HepG2 (cell line): Measurements from ENCODE around the gene GALNT15. TPM values are rescaled to one million over a fixed set of nuclear protein-coding genes. Genes with fewer than 3 reads are reported as not detected.
A peak's percentile ranks its signal among the peaks of the same experiment; 100 is the strongest.

Experiments used
- CAMTA2 ChIP-seq: sonication (generic); formaldehyde crosslinking; IDR thresholded peaks from 2 replicates; pipeline ENCODE4 v1.4.0; 2020; ENCODE audit warnings: mild to moderate bottlenecking, missing genetic modification reagents, borderline replicate concordance
- DNMT1 ChIP-seq: sonication (generic); formaldehyde crosslinking; IDR thresholded peaks from 2 replicates; pipeline ENCODE4 v1.5.1; 2020; ENCODE audit warnings: mild to moderate bottlenecking, missing genetic modification reagents
- ETV6 ChIP-seq: sonication (generic); formaldehyde crosslinking; conservative IDR thresholded peaks from 2 replicates; pipeline ENCODE4 v1.4.0; 2020; ENCODE audit warnings: missing genetic modification reagents
- GRHL1 ChIP-seq: sonication (generic); formaldehyde crosslinking; conservative IDR thresholded peaks from 2 replicates; pipeline ENCODE4 v1.8.0; 2022; ENCODE audit warnings: missing genetic modification reagents
- GTF2F1 ChIP-seq: fragments of 150-350 bp; IDR thresholded peaks from 2 replicates; pipeline ENCODE4 v1.6.1; 2014; ENCODE audit warnings: low read length
- MED13 ChIP-seq: sonication (generic); formaldehyde crosslinking; IDR thresholded peaks from 2 replicates; pipeline ENCODE4 v1.5.0; 2020; ENCODE audit warnings: missing genetic modification reagents
- MEIS2 ChIP-seq: sonication (generic); formaldehyde crosslinking; IDR thresholded peaks from 2 replicates; pipeline ENCODE4 v1.9.0; 2021; ENCODE audit warnings: mild to moderate bottlenecking, missing genetic modification reagents
- NR2F1 ChIP-seq, 2 experiments: fragments of 450-650 bp in 1 of 2; formaldehyde crosslinking in 1 of 2; IDR thresholded peaks; 2 replicates each; pipeline versions ENCODE4 v1.5.0 to v1.6.1; 2016 to 2020; ENCODE audit warnings: mild to moderate bottlenecking in 1 of 2, missing compliant biosample characterization in 1 of 2, missing genetic modification reagents in 1 of 2, moderate library complexity in 1 of 2
- SP5 ChIP-seq: IDR thresholded peaks from 2 replicates; pipeline ENCODE4 v1.6.1; 2016; ENCODE audit warnings: low read depth, borderline replicate concordance
- ZBTB21 ChIP-seq: sonication (generic); formaldehyde crosslinking; IDR thresholded peaks from 2 replicates; pipeline ENCODE4 v1.4.0; 2020; ENCODE audit warnings: missing genetic modification reagents
- ZBTB34 ChIP-seq: sonication (generic); formaldehyde crosslinking; IDR thresholded peaks from 2 replicates; pipeline ENCODE4 v1.8.0; 2022; ENCODE audit warnings: mild to moderate bottlenecking, missing genetic modification reagents
- ZNF101 ChIP-seq: sonication (generic); formaldehyde crosslinking; IDR thresholded peaks from 2 replicates; pipeline ENCODE4 v1.4.0; 2020; ENCODE audit warnings: mild to moderate bottlenecking, low read depth, missing genetic modification reagents, borderline replicate concordance
- ZNF260 ChIP-seq: sonication (generic); formaldehyde crosslinking; IDR thresholded peaks from 2 replicates; pipeline ENCODE4 v1.4.0; 2020; ENCODE audit warnings: missing genetic modification reagents, low read depth, mild to moderate bottlenecking, borderline replicate concordance
- ZNF263 ChIP-seq: sonication (generic); formaldehyde crosslinking; IDR thresholded peaks from 2 replicates; pipeline ENCODE4 v1.4.0; 2020; ENCODE audit warnings: missing genetic modification reagents
- ZNF282 ChIP-seq: fragments of 450-650 bp; IDR thresholded peaks from 2 replicates; pipeline ENCODE4 v1.6.1; 2018; ENCODE audit not compliant: partially characterized antibody
- ZNF30 ChIP-seq: sonication (generic); formaldehyde crosslinking; IDR thresholded peaks from 2 replicates; pipeline ENCODE4 v1.5.0; 2020; ENCODE audit warnings: mild to moderate bottlenecking, missing genetic modification reagents
- ZNF605 ChIP-seq: sonication (generic); formaldehyde crosslinking; IDR thresholded peaks from 2 replicates; pipeline ENCODE4 v1.8.0; 2022; ENCODE audit warnings: mild to moderate bottlenecking, missing genetic modification reagents
- ZNF770 ChIP-seq: sonication (generic); formaldehyde crosslinking; IDR thresholded peaks from 2 replicates; pipeline ENCODE4 v1.5.0; 2020; ENCODE audit warnings: mild to moderate bottlenecking, missing genetic modification reagents
- ZNF781 ChIP-seq: sonication (generic); formaldehyde crosslinking; IDR thresholded peaks from 2 replicates; pipeline ENCODE4 v1.5.1; 2020; ENCODE audit warnings: borderline replicate concordance, mild to moderate bottlenecking, missing genetic modification reagents; ENCODE audit errors: not compliant biosample characterization
- ZNF792 ChIP-seq: IDR thresholded peaks from 2 replicates; pipeline ENCODE4 v1.6.1; 2016
- ZSCAN12 ChIP-seq: sonication (generic); formaldehyde crosslinking; IDR thresholded peaks from 2 replicates; pipeline ENCODE4 v1.9.0; 2021; ENCODE audit warnings: mild to moderate bottlenecking, missing genetic modification reagents
- ZSCAN29 ChIP-seq: sonication (generic); formaldehyde crosslinking; conservative IDR thresholded peaks from 2 replicates; pipeline ENCODE4 v1.4.0; 2020; ENCODE audit warnings: mild to moderate bottlenecking, missing genetic modification reagents
- polyA plus RNA-seq, 8 experiments: library from polyadenylated mRNA; depleted of rRNA in 3 of 8; stranded (reverse) in 7 of 8; unstranded in 1 of 8; fragments of >200 nt; fragmentation: Illumina TruSeq in 4 of 8; extraction: Trizol in 4 of 8; gene quantifications; 2 replicates each; pipeline versions ENCODE4 v1.2.1 to v1.2.3, GENCODE V29; 2011 to 2016; ENCODE audit warnings: low read depth in 4 of 8, missing spikeins in 1 of 8, mixed read lengths in 1 of 8; ENCODE audit not compliant: insufficient read depth in 1 of 8
- total RNA-seq, 5 experiments: library from RNA; depleted of rRNA; stranded (reverse); fragments of >200 nt; fragmentation: Illumina TruSeq; extraction: Trizol; gene quantifications; 2 replicates each; pipeline ENCODE4 v1.2.3, GENCODE V29; 2016; ENCODE audit warnings: low read depth in 1 of 5
- TF ChIP-seq, protein P1 (sequence below): sonication (generic); formaldehyde crosslinking; IDR thresholded peaks from 2 replicates; pipeline ENCODE4 v1.5.0; 2020; ENCODE audit warnings: mild to moderate bottlenecking, missing genetic modification reagents

GALNT15 gene
- total and polyA plus RNA-seq, 2 of the 13 experiments (the other 11 are each of a cell fraction or from before 2014, with no cell fraction given), result 0.02 to 0.04 TPM

DNA sequence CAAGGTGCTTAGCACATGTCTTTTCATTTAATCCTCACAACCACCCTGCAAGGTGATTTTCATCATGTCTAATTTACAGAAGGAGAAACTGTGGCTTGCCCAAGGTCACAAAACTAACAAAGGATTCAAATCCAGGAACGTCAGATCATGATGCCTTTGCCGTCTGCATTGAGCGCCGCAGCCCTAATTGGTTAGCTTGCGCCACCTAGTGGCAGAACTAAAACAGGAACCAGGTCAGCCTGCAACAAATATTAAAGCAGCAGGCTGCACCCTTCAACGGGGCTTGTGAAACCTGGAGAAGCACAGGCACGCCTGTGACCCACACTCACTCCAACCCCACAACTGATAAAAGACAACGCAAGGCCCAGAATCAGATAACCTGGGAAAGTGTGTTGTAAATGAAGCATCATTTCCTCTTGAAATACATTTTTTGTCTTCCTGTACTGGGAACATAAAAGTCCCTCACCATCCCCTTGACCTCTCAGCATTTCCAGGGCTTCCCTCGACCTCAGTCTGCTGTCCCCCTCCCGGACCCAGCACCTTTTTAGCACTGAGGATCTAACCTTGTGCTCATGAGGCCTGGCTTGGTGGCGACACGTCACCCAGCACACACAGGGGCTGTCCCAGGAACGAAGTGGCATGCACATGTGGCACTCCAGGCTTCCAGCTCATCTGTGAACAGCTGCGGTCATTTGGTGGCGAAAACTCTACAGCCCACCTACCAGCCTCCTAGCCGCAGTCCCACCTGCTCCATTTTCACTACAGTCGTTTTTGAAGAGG lies 73.0 kb downstream of the GALNT15 start (continued):
- TF ChIP-seq, protein P1, sequence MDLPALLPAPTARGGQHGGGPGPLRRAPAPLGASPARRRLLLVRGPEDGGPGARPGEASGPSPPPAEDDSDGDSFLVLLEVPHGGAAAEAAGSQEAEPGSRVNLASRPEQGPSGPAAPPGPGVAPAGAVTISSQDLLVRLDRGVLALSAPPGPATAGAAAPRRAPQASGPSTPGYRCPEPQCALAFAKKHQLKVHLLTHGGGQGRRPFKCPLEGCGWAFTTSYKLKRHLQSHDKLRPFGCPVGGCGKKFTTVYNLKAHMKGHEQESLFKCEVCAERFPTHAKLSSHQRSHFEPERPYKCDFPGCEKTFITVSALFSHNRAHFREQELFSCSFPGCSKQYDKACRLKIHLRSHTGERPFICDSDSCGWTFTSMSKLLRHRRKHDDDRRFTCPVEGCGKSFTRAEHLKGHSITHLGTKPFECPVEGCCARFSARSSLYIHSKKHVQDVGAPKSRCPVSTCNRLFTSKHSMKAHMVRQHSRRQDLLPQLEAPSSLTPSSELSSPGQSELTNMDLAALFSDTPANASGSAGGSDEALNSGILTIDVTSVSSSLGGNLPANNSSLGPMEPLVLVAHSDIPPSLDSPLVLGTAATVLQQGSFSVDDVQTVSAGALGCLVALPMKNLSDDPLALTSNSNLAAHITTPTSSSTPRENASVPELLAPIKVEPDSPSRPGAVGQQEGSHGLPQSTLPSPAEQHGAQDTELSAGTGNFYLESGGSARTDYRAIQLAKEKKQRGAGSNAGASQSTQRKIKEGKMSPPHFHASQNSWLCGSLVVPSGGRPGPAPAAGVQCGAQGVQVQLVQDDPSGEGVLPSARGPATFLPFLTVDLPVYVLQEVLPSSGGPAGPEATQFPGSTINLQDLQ (CRISPR knock-in tag), result no peak
- peak; percentile 15; the same call in 1 of the 2 replicates for TF ChIP-seq ZNF770 (CRISPR knock-in tag)
- no peak for TF ChIP-seq DNMT1 (CRISPR knock-in tag)
- no peak for TF ChIP-seq ZNF263 (CRISPR knock-in tag)
- TF ChIP-seq ZNF282, result no peak
- TF ChIP-seq SP5 (CRISPR knock-in tag), result no peak
- no peak for TF ChIP-seq ZNF30 (CRISPR knock-in tag)
- TF ChIP-seq ETV6 (CRISPR knock-in tag), result 0 out of 2 replicates have a peak, but pooled peaks have one; percentile 2
- TF ChIP-seq ZNF260 (CRISPR knock-in tag), result no peak
- TF ChIP-seq ZBTB34 (CRISPR knock-in tag), result no peak
- no peak for TF ChIP-seq CAMTA2 (CRISPR knock-in tag)
- TF ChIP-seq MEIS2 (CRISPR knock-in tag), result no peak
- TF ChIP-seq ZBTB21 (CRISPR knock-in tag), result no peak
- TF ChIP-seq ZNF781 (CRISPR knock-in tag), result no peak
- no peak for TF ChIP-seq ZNF101 (CRISPR knock-in tag)
- no peak for TF ChIP-seq MED13
- TF ChIP-seq ZSCAN29 (CRISPR knock-in tag), result no peak
- TF ChIP-seq ZNF605, result peak; percentile 41; the same call in 1 of the 2 replicates
- no peak for TF ChIP-seq NR2F1 (CRISPR knock-in tag; IDR thresholded peaks at IDR 0.05)
- no peak for TF ChIP-seq ZNF792 (CRISPR knock-in tag)
- TF ChIP-seq GRHL1 (CRISPR knock-in tag), result no peak
- TF ChIP-seq GTF2F1, result no peak
- TF ChIP-seq ZSCAN12 (CRISPR knock-in tag), result no peak
